Fibroblast of villous mesenchyme (primary cell): ENCODE measurements around the gene PHF1. TPM values are rescaled to one million over a fixed set of nuclear protein-coding genes. Genes with fewer than 3 reads are reported as not detected.
"Not testable (repeated sequence)": the region's sequence is repeated elsewhere in the genome, so short reads cannot be mapped to it uniquely, and the experiment has no call there.

Experiments used
- DNase-seq: peaks from one replicate; pipeline ENCODE4 v3.0.0-alpha.2; 2010; ENCODE audit warnings: low read depth
- H3K4me3 ChIP-seq: 2 replicates; pipeline ENCODE4 v1.5.1; 2011; ENCODE audit warnings: low read depth, mild to moderate bottlenecking, low read length
- CTCF ChIP-seq: IDR thresholded peaks from 2 replicates; pipeline ENCODE4 v1.5.1; 2012; ENCODE audit warnings: low read depth, mild to moderate bottlenecking, low read length; ENCODE audit not compliant: insufficient read depth
- total RNA-seq: library from RNA; depleted of rRNA; stranded (reverse); fragments of >200 nt; gene quantifications from 2 replicates; pipeline ENCODE4 v1.2.3, GENCODE V29; 2012

Gene PHF1
- 21.6 and 30.2 TPM in 2 replicates for total RNA-seq

- peak; percentile 86 for DNase-seq
- H3K4me3 ChIP-seq: peak within 1 kb of the TSS; percentile 79
- peak; percentile 4 for TF ChIP-seq CTCF
Measured at GRCh38 chr6:33410711-33411631, at the start of gene PHF1. Gene PHF1, plus strand, starts transcription at chr6:33411014. Its CDS starts 1,250 bp downstream, at chr6:33412264.

GRCh38 chr6:33363486-33363885 is 47.3 kb upstream of the PHF1 start:
- not testable (repeated sequence) for DNase-seq, H3K4me3 ChIP-seq

- H3K4me3 ChIP-seq: not testable (repeated sequence)
- peak; percentile 55 for DNase-seq
Measured at GRCh38 chr6:33364475-33365205, 46.2 kb upstream of the PHF1 start.

- not testable (repeated sequence) for DNase-seq, H3K4me3 ChIP-seq
Measured at GRCh38 chr6:33365206-33365971, 45.4 kb upstream of the PHF1 start.

GRCh38 chr6:33367009-33367714 is 43.7 kb upstream of the PHF1 start:
- no peak for TF ChIP-seq CTCF
- H3K4me3 ChIP-seq: no peak overlapping the region
- DNase-seq: no peak

- not testable (repeated sequence) for H3K4me3 ChIP-seq
Measured at GRCh38 chr6:33367715-33368025, 43.1 kb upstream of the PHF1 start.

GRCh38 chr6:33371901-33372300 is 38.9 kb upstream of the PHF1 start:
- not testable (repeated sequence) for H3K4me3 ChIP-seq, DNase-seq

More at GRCh38 chr6:33367715-33368025, 43.1 kb upstream of the PHF1 start:
- not testable (repeated sequence) for DNase-seq

GRCh38 chr6:33372526-33373123 is 38.2 kb upstream of the PHF1 start:
- no peak for TF ChIP-seq CTCF
- no peak for DNase-seq
- no peak overlapping the region for H3K4me3 ChIP-seq
